H4 (cell line): ENCODE measurements around the gene OPA1. TPM values are rescaled to one million over a fixed set of nuclear protein-coding genes. Genes with fewer than 3 reads are reported as not detected.

Experiments used
- DNase-seq: peaks from one replicate; pipeline ENCODE4 v3.0.0-alpha.2; 2015; ENCODE audit warnings: low spot score
- total RNA-seq: library from RNA; depleted of rRNA; stranded (reverse); fragments of >200 nt; shearing (Covaris generic); gene quantifications from 2 replicates; pipeline ENCODE4 v1.2.3, GENCODE V29; 2014; rRNA removed

Gene OPA1
- total RNA-seq, 1 experiment from 2014 or later: 53.6 TPM

GRCh38 chr3:193735850-193736249, 142.8 kb downstream of the OPA1 start:
- DNase-seq: no peak

DNA sequence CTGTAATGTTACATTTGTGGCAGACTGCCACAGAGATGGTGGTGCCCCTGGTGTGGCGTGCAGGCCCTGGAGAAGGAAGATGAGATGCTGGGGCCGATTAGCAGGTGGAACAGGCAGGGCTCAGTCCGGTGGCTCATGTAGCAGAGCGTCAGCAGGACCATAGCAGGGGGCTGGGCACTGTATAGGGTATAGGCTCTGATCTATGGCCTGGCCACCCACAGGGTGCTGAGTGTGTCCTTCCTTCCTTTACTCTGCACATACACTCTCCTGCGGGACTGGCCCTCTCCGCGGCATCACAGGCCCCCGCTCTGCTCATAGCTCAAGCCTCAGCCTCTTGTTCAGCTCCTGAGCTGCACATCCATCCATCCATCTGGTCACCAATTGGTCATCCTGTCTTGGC, 143.6 kb downstream of the OPA1 start:
- no peak for DNase-seq

DNA sequence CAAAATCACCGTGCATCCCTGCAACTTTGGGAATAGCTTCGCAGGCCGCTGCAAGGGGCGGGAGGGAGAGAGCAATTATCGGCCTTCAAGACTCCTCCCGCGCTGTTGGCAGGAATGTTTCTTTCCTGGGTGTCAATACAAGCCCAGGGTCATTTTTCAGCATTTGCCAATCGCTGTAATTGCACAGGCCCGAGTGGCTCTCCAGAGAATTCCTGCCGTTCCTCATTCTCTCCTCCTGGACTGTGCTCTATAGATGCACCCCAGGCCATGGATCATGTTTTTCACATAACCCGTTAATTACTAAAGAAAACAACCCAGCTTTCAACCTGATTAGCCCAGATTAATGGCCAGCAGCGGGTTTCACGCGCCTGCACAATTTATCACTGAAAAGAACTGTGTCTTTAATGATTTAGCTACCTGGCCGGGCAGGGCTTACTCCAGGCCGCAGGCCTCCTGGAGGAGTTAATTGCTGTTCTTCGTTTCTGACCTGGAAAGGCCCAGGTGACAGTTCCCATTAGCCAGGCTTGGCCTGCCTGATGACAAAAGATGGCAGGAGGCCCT, 144.3 kb downstream of the OPA1 start:
- no peak for DNase-seq

- DNase-seq: no peak
Observed at GRCh38 chr3:193742628-193743027, 149.6 kb downstream of the OPA1 start.

DNA sequence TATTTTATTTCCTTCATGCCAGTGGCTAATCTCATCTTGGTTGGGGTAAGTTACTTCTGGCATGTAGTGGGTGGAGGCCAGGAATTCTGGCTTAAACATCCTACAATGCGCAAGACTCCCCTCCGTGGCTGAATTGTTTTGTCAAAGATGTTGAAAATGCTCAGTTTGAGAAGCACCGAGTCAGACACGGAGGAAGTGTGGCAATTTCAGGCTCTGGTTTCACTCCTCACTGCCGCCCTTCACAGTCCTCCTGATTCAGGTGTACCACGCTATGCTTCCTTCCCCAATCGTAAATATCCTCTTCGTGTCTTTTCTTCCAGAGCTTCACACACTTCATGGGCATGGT, 150.7 kb downstream of the OPA1 start:
- no peak for DNase-seq

DNA sequence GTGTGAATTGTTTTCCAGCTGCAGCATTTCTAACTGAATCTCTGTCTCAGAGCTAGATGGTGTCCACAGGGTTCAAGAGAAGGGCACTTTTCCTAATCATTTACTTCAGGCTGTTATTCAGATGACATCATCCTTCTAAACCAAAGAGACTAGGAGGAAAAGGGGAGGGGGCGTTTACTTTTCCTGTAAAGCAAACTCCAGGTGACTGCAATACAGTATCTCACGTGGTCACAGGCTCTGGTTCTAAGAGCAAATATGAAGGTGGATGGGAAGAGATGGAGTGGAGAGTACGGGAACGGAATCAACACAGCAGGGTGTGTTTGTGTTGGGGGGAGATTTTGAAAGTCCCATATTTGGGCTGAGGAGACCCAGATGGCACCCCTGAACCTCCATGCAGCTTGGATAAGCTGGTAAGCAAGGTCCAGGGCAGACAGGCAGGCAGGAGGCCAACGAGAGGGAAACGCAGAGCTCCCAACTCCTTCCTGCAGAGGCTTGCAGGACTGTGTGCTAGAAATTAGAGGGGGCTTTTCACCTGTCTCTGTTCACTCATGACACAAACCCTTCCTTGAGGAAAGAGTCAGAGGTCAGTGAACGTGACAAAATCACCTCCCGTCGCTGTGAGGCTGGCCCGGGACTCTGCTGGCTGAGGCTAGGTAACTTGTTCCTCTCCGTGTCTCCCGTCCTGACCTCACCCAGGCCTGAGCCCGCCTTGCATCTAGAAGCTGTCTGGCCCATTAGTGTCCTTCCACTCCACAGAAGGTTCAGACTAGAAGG, 151.2 kb downstream of the OPA1 start:
- DNase-seq: peak; percentile 65

GRCh38 chr3:193744822-193745684, 152.0 kb downstream of the OPA1 start:
- DNase-seq: no peak

GRCh38 chr3:193746832-193747231, 153.8 kb downstream of the OPA1 start:
- no peak for DNase-seq

Other genes starting within 250 kb of the OPA1 start
- gene ATP13A5, start 214.5 kb upstream of the OPA1 start, total RNA-seq: 0.04 and 0.48 TPM in 2 replicates
- 0.02 TPM in 1 of 2 replicates, not detected in the other for gene ATP13A4, start 38.3 kb upstream of the OPA1 start, total RNA-seq